GM23338 (cell line): Measurements from ENCODE around the gene MAD1L1. TPM values are rescaled to one million over a fixed set of nuclear protein-coding genes. Genes with fewer than 3 reads are reported as not detected.

Source experiments
- ATAC-seq: fragments of 200-7000 bp; cut with Tn5 transposase; 3 replicates; pipeline ENCODE4 v1.9.1; 2020
- DNase-seq: peaks from one replicate; pipeline ENCODE4 v3.0.0-alpha.2; 2015; ENCODE audit warnings: low spot score
- H2AFZ ChIP-seq: fragments of 200-600 bp; sonication (generic); 2 replicates; pipeline ENCODE4 v1.8.0; 2016; ENCODE audit warnings: antibody characterized with exemption, mild to moderate bottlenecking, moderate library complexity
- H3F3A ChIP-seq: fragments of 200-600 bp; sonication (generic); replicated peaks from 2 replicates; pipeline ENCODE4 v1.8.0; 2017; ENCODE audit warnings: antibody characterized with exemption, mixed run types, low read depth
- H3K27ac ChIP-seq: fragments of 200-600 bp; sonication (generic); 2 replicates; pipeline ENCODE4 v1.6.1; 2016; ENCODE audit warnings: low read depth
- H3K27me3 ChIP-seq: fragments of 200-600 bp; sonication (generic); 2 replicates; pipeline ENCODE4 v1.8.0; 2016; ENCODE audit warnings: mild to moderate bottlenecking, mixed run types, moderate library complexity; ENCODE audit not compliant: insufficient read depth
- H3K36me3 ChIP-seq: fragments of 200-600 bp; sonication (generic); 2 replicates; pipeline ENCODE4 v1.8.0; 2016; ENCODE audit warnings: mild to moderate bottlenecking; ENCODE audit not compliant: insufficient read depth
- H3K4me1 ChIP-seq: fragments of 200-600 bp; sonication (generic); 2 replicates; pipeline ENCODE4 v1.8.0; 2016; ENCODE audit warnings: mild to moderate bottlenecking, moderate library complexity; ENCODE audit not compliant: insufficient read depth
- H3K4me2 ChIP-seq: fragments of 200-600 bp; sonication (generic); 2 replicates; pipeline ENCODE4 v1.7.1; 2017; ENCODE audit warnings: mixed run types
- H3K4me3 ChIP-seq: fragments of 200-600 bp; sonication (generic); 2 replicates; pipeline ENCODE4 v1.6.1; 2016; ENCODE audit warnings: mixed run types
- H3K79me2 ChIP-seq: fragments of 200-600 bp; sonication (generic); replicated peaks from 2 replicates; pipeline ENCODE4 v1.8.0; 2017; ENCODE audit warnings: mild to moderate bottlenecking; ENCODE audit not compliant: insufficient read depth
- H3K9me2 ChIP-seq: fragments of 200-600 bp; sonication (generic); 2 replicates; pipeline ENCODE4 v1.8.0; 2017; ENCODE audit not compliant: insufficient read depth
- H4K20me1 ChIP-seq: fragments of 200-600 bp; sonication (generic); replicated peaks from 2 replicates; pipeline ENCODE4 v1.8.0; 2017; ENCODE audit warnings: mild to moderate bottlenecking; ENCODE audit not compliant: insufficient read depth
- H3K27ac Mint-ChIP-seq: 2 replicates; pipeline ENCODE4 v1.8.0; 2020; ENCODE audit warnings: inconsistent platforms, mild to moderate bottlenecking, moderate library complexity, mixed read lengths
- H3K27me3 Mint-ChIP-seq: 3 replicates; pipeline ENCODE4 v1.8.0; 2022; ENCODE audit warnings: low read depth, mild to moderate bottlenecking, moderate library complexity, mixed read lengths, inconsistent platforms; ENCODE audit not compliant: insufficient read depth, poor library complexity
- H3K36me3 Mint-ChIP-seq: 3 replicates; pipeline ENCODE4 v1.8.0; 2021; ENCODE audit warnings: low read depth, mild to moderate bottlenecking, inconsistent platforms, moderate library complexity, mixed read lengths
- H3K4me1 Mint-ChIP-seq: 3 replicates; pipeline ENCODE4 v1.8.0; 2020; ENCODE audit warnings: mild to moderate bottlenecking, inconsistent platforms, mixed read lengths
- H3K4me3 Mint-ChIP-seq: 3 replicates; pipeline ENCODE4 v1.8.0; 2021; ENCODE audit warnings: moderate library complexity, mild to moderate bottlenecking, inconsistent platforms, mixed read lengths
- H3K9me3 Mint-ChIP-seq: 3 replicates; pipeline ENCODE4 v1.8.0; 2020; ENCODE audit warnings: moderate library complexity, mild to moderate bottlenecking, inconsistent platforms, mixed read lengths
- CREB1 ChIP-seq: fragments of 250-450 bp; sonication (Bioruptor Pico); IDR thresholded peaks from 2 replicates; pipeline ENCODE4 v1.5.0; 2020; ENCODE audit warnings: low read depth, mild to moderate bottlenecking, moderate library complexity
- CTCF ChIP-seq, 2 experiments: fragments of 200-600 bp in 1 of 2; sonication (generic) in 1 of 2; conservative IDR thresholded peaks; 2 replicates each; pipeline versions ENCODE4 v1.5.1 to v1.6.1; 2016 to 2017; ENCODE audit warnings: antibody characterized with exemption in 2 of 2, low read depth in 2 of 2, mild to moderate bottlenecking in 2 of 2, moderate library complexity in 1 of 2
- ETS1 ChIP-seq: IDR thresholded peaks from 2 replicates; pipeline ENCODE4 v1.6.1; 2016; ENCODE audit warnings: antibody characterized with exemption
- EZH2 ChIP-seq: fragments of 200-600 bp; sonication (generic); IDR thresholded peaks from one replicate; pipeline ENCODE4 v1.8.0; 2017; ENCODE audit warnings: antibody characterized with exemption, mild to moderate bottlenecking, low read depth; ENCODE audit not compliant: unreplicated experiment
- EZH2phosphoT487 ChIP-seq: fragments of 200-600 bp; sonication (generic); IDR thresholded peaks from one replicate; pipeline ENCODE4 v1.8.1; 2018; ENCODE audit warnings: antibody characterized with exemption; ENCODE audit not compliant: unreplicated experiment
- NANOG ChIP-seq: IDR thresholded peaks from 2 replicates; pipeline ENCODE4 v1.6.1; 2016; ENCODE audit warnings: antibody characterized with exemption, borderline replicate concordance
- POLR2AphosphoS5 ChIP-seq: IDR thresholded peaks from 2 replicates; pipeline ENCODE4 v1.6.1; 2016; ENCODE audit warnings: antibody characterized with exemption, low read depth
- REST ChIP-seq: IDR thresholded peaks from one replicate; pipeline ENCODE4 v1.6.1; 2018; ENCODE audit warnings: antibody characterized with exemption; ENCODE audit not compliant: unreplicated experiment
- ZNF114 ChIP-seq: fragments of 250-450 bp; sonication (Bioruptor Pico); IDR thresholded peaks from 2 replicates; pipeline ENCODE4 v1.5.0; 2020; ENCODE audit warnings: mild to moderate bottlenecking, moderate library complexity
- ZNF331 ChIP-seq: fragments of 250-450 bp; sonication (Bioruptor Pico); IDR thresholded peaks from 2 replicates; pipeline ENCODE4 v1.5.0; 2020; ENCODE audit warnings: low read depth, mild to moderate bottlenecking, moderate library complexity
- ZNF462 ChIP-seq: fragments of 250-450 bp; sonication (Bioruptor Pico); IDR thresholded peaks from 2 replicates; pipeline ENCODE4 v1.5.0; 2020; ENCODE audit warnings: mild to moderate bottlenecking, moderate library complexity
- polyA plus RNA-seq: library from polyadenylated mRNA; unstranded; fragments of >200 nt; fragmentation: Nextera tagmentation; extraction: Ambion mirVana; gene quantifications from 2 replicates; pipeline ENCODE4 v1.2.1, GENCODE V29; 2016
- total RNA-seq: library from RNA; depleted of rRNA; stranded (reverse); fragments of >200 nt; shearing (Covaris generic); gene quantifications from 2 replicates; pipeline ENCODE4 v1.2.3, GENCODE V29; 2014

The MAD1L1 gene
- total and polyA plus RNA-seq, 2 experiments from 2014 or later: 40.3 to 59.3 TPM

GRCh38 chr7:1933066-1933750, 299.5 kb downstream of the MAD1L1 start:
- H3K36me3 Mint-ChIP-seq: peaks cover 37% of the 10 kb centered on the region
- Histone ChIP-seq H3K27ac (no peak overlapping the region), H3K27me3 (no peaks in the 10 kb centered on the region), H3K79me2 (no peaks in the 10 kb centered on the region), H3K36me3 (no peaks in the 10 kb centered on the region), H3F3A (no peaks in the 10 kb centered on the region), H3K9me2 (no peaks in the 10 kb centered on the region), H3K4me3 (no peak overlapping the region), H3K4me2 (no peak overlapping the region), H3K4me1 (no peaks in the 10 kb centered on the region), H4K20me1 (no peaks in the 10 kb centered on the region), H2AFZ (no peak overlapping the region)
- H3K27me3 Mint-ChIP-seq: peaks cover 24% of the 10 kb centered on the region
- peak; percentile 21; the same call in 1 of the 3 replicates for ATAC-seq
- no peak for TF ChIP-seq ZNF331
- TF ChIP-seq REST: no peak
- no peak for TF ChIP-seq POLR2AphosphoS5
- no peak for TF ChIP-seq ZNF462 (CRISPR knock-in tag)
- no peak for TF ChIP-seq CTCF (conservative IDR thresholded peaks at IDR 0.05; ENCODE audit: low read depth in 2 of 2)
- no peak for TF ChIP-seq EZH2phosphoT487
- TF ChIP-seq ETS1: no peak
- TF ChIP-seq CREB1: no peak
- TF ChIP-seq EZH2: no peak
- no peak for TF ChIP-seq ZNF114 (CRISPR knock-in tag)
- TF ChIP-seq NANOG: no peak
- DNase-seq: no peak
- H3K4me3 Mint-ChIP-seq: no peak overlapping the region
- H3K9me3 Mint-ChIP-seq: peaks cover 29% of the 10 kb centered on the region
- no peak overlapping the region for H3K27ac Mint-ChIP-seq
- no peaks in the 10 kb centered on the region; the same call in 2 of the 3 replicates for H3K4me1 Mint-ChIP-seq
